Measurements from ENCODE around the gene CBR3. TPM values are rescaled to one million over a fixed set of nuclear protein-coding genes. Genes with fewer than 3 reads are reported as not detected.

Gene CBR3
- total RNA-seq, 1 experiment from 2014 or later = 12.9 TPM

DNA sequence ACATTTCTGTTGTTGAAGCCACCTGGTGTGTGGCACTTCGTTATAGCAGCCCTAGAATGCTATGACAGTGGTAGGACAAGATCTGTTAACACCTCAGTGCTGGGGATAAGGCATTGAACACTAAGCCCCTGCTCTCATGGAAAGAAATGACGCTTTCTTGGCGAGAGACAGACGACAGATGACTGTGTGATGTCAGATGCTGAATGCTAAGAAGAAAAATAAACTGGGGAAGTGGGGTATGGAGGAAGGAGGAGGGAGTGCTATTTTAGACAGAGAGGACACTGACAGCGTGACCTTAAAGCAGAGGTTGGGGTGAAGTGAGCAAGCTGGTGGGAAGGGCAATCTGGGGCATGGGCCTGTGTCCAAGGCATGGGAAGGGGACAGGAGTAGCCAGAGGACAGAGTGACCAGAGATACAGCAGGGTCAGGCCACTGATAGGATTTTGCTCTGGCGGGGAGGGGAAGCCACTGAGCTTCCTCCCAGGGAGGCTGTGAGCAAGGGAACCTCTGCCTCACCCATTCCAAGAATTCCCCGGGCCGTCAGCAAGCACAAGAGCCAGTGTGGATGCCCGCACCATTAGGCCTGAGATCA, 37.0 kb downstream of the CBR3 start (continued):
- TF ChIP-seq ZNF396 (CRISPR knock-in tag; IDR thresholded peaks at IDR 0.05; ENCODE audit: borderline replicate concordance) = no peak
- TF ChIP-seq, protein P1, sequence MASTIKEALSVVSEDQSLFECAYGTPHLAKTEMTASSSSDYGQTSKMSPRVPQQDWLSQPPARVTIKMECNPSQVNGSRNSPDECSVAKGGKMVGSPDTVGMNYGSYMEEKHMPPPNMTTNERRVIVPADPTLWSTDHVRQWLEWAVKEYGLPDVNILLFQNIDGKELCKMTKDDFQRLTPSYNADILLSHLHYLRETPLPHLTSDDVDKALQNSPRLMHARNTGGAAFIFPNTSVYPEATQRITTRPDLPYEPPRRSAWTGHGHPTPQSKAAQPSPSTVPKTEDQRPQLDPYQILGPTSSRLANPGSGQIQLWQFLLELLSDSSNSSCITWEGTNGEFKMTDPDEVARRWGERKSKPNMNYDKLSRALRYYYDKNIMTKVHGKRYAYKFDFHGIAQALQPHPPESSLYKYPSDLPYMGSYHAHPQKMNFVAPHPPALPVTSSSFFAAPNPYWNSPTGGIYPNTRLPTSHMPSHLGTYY (CRISPR knock-in tag; IDR thresholded peaks at IDR 0.05) = no peak
- TF ChIP-seq, protein P2, sequence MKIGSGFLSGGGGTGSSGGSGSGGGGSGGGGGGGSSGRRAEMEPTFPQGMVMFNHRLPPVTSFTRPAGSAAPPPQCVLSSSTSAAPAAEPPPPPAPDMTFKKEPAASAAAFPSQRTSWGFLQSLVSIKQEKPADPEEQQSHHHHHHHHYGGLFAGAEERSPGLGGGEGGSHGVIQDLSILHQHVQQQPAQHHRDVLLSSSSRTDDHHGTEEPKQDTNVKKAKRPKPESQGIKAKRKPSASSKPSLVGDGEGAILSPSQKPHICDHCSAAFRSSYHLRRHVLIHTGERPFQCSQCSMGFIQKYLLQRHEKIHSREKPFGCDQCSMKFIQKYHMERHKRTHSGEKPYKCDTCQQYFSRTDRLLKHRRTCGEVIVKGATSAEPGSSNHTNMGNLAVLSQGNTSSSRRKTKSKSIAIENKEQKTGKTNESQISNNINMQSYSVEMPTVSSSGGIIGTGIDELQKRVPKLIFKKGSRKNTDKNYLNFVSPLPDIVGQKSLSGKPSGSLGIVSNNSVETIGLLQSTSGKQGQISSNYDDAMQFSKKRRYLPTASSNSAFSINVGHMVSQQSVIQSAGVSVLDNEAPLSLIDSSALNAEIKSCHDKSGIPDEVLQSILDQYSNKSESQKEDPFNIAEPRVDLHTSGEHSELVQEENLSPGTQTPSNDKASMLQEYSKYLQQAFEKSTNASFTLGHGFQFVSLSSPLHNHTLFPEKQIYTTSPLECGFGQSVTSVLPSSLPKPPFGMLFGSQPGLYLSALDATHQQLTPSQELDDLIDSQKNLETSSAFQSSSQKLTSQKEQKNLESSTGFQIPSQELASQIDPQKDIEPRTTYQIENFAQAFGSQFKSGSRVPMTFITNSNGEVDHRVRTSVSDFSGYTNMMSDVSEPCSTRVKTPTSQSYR (CRISPR knock-in tag; IDR thresholded peaks at IDR 0.05) = no peak

DNA sequence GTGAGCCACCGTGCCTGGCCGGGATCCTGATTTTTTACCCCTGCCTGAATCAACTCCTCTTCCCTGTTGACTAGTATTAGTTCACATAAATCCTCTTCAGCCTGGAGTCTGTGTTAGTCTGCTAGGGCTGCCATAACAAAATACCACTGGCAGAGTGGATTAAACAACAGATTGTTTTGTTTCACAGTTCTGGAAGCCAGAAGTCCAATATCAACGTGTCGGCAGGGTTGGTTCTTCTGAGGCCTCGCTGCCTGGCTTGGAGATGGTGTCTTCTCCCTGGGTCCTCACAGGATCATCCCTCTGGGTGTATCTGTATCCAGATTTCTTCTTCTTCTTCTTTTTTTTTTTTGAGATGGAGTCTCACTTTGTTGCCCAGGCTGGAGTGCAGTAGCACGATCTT, 39.9 kb downstream of the CBR3 start:
- Mint-ChIP-seq H3K36me3 (peaks cover 2% of the 10 kb centered on the region; the same call in 1 of the 2 replicates), H3K4me1 (no peaks in the 10 kb centered on the region), H3K4me3 (no peak overlapping the region), H3K27ac (no peak overlapping the region), H3K27me3 (ENCODE audit: low read depth) (no peaks in the 10 kb centered on the region), H3K9me3 (peaks cover 7% of the 10 kb centered on the region)
- CTCF ChIA-PET = no interaction called here
- ATAC-seq (no peak), DNase-seq (ENCODE audit: low spot score) (no peak)
- TF ChIP-seq, protein P3, sequence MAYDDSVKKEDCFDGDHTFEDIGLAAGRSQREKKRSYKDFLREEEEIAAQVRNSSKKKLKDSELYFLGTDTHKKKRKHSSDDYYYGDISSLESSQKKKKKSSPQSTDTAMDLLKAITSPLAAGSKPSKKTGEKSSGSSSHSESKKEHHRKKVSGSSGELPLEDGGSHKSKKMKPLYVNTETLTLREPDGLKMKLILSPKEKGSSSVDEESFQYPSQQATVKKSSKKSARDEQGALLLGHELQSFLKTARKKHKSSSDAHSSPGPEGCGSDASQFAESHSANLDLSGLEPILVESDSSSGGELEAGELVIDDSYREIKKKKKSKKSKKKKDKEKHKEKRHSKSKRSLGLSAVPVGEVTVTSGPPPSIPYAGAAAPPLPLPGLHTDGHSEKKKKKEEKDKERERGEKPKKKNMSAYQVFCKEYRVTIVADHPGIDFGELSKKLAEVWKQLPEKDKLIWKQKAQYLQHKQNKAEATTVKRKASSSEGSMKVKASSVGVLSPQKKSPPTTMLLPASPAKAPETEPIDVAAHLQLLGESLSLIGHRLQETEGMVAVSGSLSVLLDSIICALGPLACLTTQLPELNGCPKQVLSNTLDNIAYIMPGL (CRISPR knock-in tag; IDR thresholded peaks at IDR 0.05) = no peak
- TF ChIP-seq TP53 (CRISPR knock-in tag; IDR thresholded peaks at IDR 0.05) (no peak), GABPB1 (CRISPR knock-in tag; IDR thresholded peaks at IDR 0.05) (no peak), RELA (CRISPR knock-in tag; IDR thresholded peaks at IDR 0.05; ENCODE audit: borderline replicate concordance) (no peak), TCF7 (CRISPR knock-in tag; IDR thresholded peaks at IDR 0.05; ENCODE audit: low read depth) (no peak), RORB (CRISPR knock-in tag; IDR thresholded peaks at IDR 0.05) (no peak), ATF1 (CRISPR knock-in tag; IDR thresholded peaks at IDR 0.05) (no peak), NFE2L1 (CRISPR knock-in tag; IDR thresholded peaks at IDR 0.05) (no peak), IRF2 (CRISPR knock-in tag; IDR thresholded peaks at IDR 0.05; ENCODE audit: borderline replicate concordance, low read depth) (no peak), NFYB (CRISPR knock-in tag; conservative IDR thresholded peaks at IDR 0.05; ENCODE audit: low read depth) (no peak), SMAD3 (CRISPR knock-in tag; IDR thresholded peaks at IDR 0.05; ENCODE audit: borderline replicate concordance) (no peak), ELF4 (CRISPR knock-in tag; IDR thresholded peaks at IDR 0.05; ENCODE audit: low read depth) (no peak), MXD4 (CRISPR knock-in tag; IDR thresholded peaks at IDR 0.05; ENCODE audit: borderline replicate concordance) (no peak), CREB1 (CRISPR knock-in tag; IDR thresholded peaks at IDR 0.05) (no peak), ZNF423 (CRISPR knock-in tag; IDR thresholded peaks at IDR 0.05) (no peak)
- TF ChIP-seq, protein P4, sequence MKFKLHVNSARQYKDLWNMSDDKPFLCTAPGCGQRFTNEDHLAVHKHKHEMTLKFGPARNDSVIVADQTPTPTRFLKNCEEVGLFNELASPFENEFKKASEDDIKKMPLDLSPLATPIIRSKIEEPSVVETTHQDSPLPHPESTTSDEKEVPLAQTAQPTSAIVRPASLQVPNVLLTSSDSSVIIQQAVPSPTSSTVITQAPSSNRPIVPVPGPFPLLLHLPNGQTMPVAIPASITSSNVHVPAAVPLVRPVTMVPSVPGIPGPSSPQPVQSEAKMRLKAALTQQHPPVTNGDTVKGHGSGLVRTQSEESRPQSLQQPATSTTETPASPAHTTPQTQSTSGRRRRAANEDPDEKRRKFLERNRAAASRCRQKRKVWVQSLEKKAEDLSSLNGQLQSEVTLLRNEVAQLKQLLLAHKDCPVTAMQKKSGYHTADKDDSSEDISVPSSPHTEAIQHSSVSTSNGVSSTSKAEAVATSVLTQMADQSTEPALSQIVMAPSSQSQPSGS (CRISPR knock-in tag; IDR thresholded peaks at IDR 0.05; ENCODE audit: borderline replicate concordance, low read depth) = no peak
- TF ChIP-seq, protein P5, sequence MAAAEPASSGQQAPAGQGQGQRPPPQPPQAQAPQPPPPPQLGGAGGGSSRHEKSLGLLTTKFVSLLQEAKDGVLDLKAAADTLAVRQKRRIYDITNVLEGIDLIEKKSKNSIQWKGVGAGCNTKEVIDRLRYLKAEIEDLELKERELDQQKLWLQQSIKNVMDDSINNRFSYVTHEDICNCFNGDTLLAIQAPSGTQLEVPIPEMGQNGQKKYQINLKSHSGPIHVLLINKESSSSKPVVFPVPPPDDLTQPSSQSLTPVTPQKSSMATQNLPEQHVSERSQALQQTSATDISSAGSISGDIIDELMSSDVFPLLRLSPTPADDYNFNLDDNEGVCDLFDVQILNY (CRISPR knock-in tag; IDR thresholded peaks at IDR 0.05) = no peak
- TF ChIP-seq, protein P6, sequence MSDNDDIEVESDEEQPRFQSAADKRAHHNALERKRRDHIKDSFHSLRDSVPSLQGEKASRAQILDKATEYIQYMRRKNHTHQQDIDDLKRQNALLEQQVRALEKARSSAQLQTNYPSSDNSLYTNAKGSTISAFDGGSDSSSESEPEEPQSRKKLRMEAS (CRISPR knock-in tag; IDR thresholded peaks at IDR 0.05) = no peak
- POLR2A ChIA-PET = no interaction called here

Data from WTC11 (cell line).